GM21515 (cell line): ENCODE results near the gene SCFD1.
A peak's percentile ranks its signal among the peaks of the same experiment; 100 is the strongest.

ENCODE experiments used
- ATAC-seq: cut with Tn5 transposase; IDR thresholded peaks from one replicate; pipeline ENCODE4 v1.9.1; 2021; ENCODE audit not compliant: unreplicated experiment

The SCFD1 gene

GRCh38 chr14:30753452-30753851, 131.3 kb downstream of the SCFD1 start:
- ATAC-seq: no peak

- no peak for ATAC-seq
These were observed 132.7 kb downstream of the SCFD1 start for GRCh38 chr14:30754778-30755177.

GRCh38 chr14:30756594-30756993, 134.5 kb downstream of the SCFD1 start:
- no peak for ATAC-seq

GRCh38 chr14:30757082-30757481, 135.0 kb downstream of the SCFD1 start:
- ATAC-seq: no peak

- no peak for ATAC-seq
These were observed 137.3 kb downstream of the SCFD1 start for GRCh38 chr14:30759172-30760125.

GRCh38 chr14:30763891-30764290, 141.8 kb downstream of the SCFD1 start:
- ATAC-seq: no peak

GRCh38 chr14:30767624-30768023, 145.5 kb downstream of the SCFD1 start:
- ATAC-seq: no peak

- ATAC-seq: no peak
These were observed 146.7 kb downstream of the SCFD1 start for GRCh38 chr14:30768791-30769190.

GRCh38 chr14:30770376-30770775, 148.3 kb downstream of the SCFD1 start:
- no peak for ATAC-seq

GRCh38 chr14:30771595-30771994, 149.5 kb downstream of the SCFD1 start:
- ATAC-seq: no peak

- ATAC-seq: peak; percentile 63
These were observed 157.1 kb downstream of the SCFD1 start for GRCh38 chr14:30779210-30779609.
